Measurements from ENCODE around the gene PKDREJ. TPM values are rescaled to one million over a fixed set of nuclear protein-coding genes. Genes with fewer than 3 reads are reported as not detected.

PKDREJ gene
- total and polyA plus RNA-seq, 3 experiments from 2014 or later: 0.03 TPM; not detected in 2

DNA sequence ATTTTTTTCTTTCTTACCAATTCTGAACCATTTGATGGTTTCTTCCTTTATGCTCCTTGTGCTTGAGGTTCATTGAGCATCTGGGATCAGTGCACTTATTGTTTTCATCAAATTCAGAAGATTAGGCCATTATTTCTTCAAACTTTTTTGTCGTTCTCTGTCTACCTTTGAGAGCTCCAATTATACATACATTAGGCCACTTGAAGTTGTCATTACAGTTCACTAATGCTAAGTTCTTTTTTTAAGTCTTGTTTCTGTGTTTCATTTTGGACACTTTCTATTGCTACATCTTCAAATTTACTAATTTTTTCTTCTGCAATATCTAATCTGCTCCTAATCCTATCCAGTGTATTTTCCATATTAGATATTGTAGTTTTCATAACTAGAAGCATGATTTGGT, 53.9 kb downstream of the PKDREJ start:
- H3K27ac Mint-ChIP-seq: no peak overlapping the region
- peaks cover 34 to 68% (median 42%) of the 10 kb centered on the region in 3 donors for H3K36me3 Mint-ChIP-seq
- no peaks in the 10 kb centered on the region for H3K27me3 Mint-ChIP-seq

More for the DNA sequence above, 53.9 kb downstream of the PKDREJ start:
- H3K9me3 ChIP-seq (ENCODE audit: low read length): no peaks in the 10 kb centered on the region
- peaks cover 2 to 16% (median 7%) of the 10 kb centered on the region in 5 donors for H3K9me3 Mint-ChIP-seq
- no peak overlapping the region for H3K4me3 Mint-ChIP-seq
- H3K4me3 ChIP-seq (ENCODE audit: low read length): no peak overlapping the region
- CTCF ChIA-PET: no interaction called here
- no peaks in the 10 kb centered on the region for H3K27me3 ChIP-seq (ENCODE audit: insufficient read depth, low read length, poor library complexity, severe bottlenecking)
- no peaks in the 10 kb centered on the region for H3K36me3 ChIP-seq (ENCODE audit: insufficient read depth, low read length)
- H3K4me1 Mint-ChIP-seq: peaks cover 0 to 4% (median 0%) of the 10 kb centered on the region in 3 donors
- no peak overlapping the region for H3K27ac ChIP-seq (ENCODE audit: low read depth, low read length)
- POLR2A ChIA-PET: no interaction called here
- H3K4me1 ChIP-seq (ENCODE audit: insufficient read depth, low read length): no peaks in the 10 kb centered on the region
- no peak for DNase-seq

Other genes with a start within 250 kb of the PKDREJ start
- gene PPARA, start 112.8 kb downstream of the PKDREJ start, total RNA-seq: 10 to 100 TPM; 11.2 to 12.9 TPM
- 10.1 TPM for gene PPARA, start 112.8 kb downstream of the PKDREJ start, polyA plus RNA-seq
- 10 to 100 TPM in 1 of 2 experiments, 1 to 10 TPM in 1; 8.6 to 10.0 TPM for gene CDPF1, start 13.1 kb downstream of the PKDREJ start, total RNA-seq
- gene CDPF1, start 13.1 kb downstream of the PKDREJ start, polyA plus RNA-seq: 18.8 TPM
- 10 to 100 TPM; 17.4 to 20.0 TPM for gene TTC38, start 4.7 kb upstream of the PKDREJ start, total RNA-seq
- gene TTC38, start 4.7 kb upstream of the PKDREJ start, polyA plus RNA-seq: 15.6 TPM
- gene GTSE1, start 33.5 kb upstream of the PKDREJ start, total RNA-seq: 10 to 100 TPM; 27.4 to 30.9 TPM
- gene GTSE1, start 33.5 kb upstream of the PKDREJ start, polyA plus RNA-seq: 0.10 TPM
- 10 to 100 TPM; 68.9 to 69.5 TPM for gene TRMU, start 72.4 kb upstream of the PKDREJ start, total RNA-seq
- gene TRMU, start 72.4 kb upstream of the PKDREJ start, polyA plus RNA-seq: 13.3 TPM